H1 (cell line): ENCODE measurements around the gene CENPP. TPM values are rescaled to one million over a fixed set of nuclear protein-coding genes. Genes with fewer than 3 reads are reported as not detected.

Source experiments
- CREB1 ChIP-seq: IDR thresholded peaks from 2 replicates; pipeline ENCODE4 v1.6.1; 2012; ENCODE audit warnings: inconsistent platforms
- CTBP2 ChIP-seq: IDR thresholded peaks from 2 replicates; pipeline ENCODE4 v1.7.0; 2011; ENCODE audit warnings: borderline replicate concordance, mild to moderate bottlenecking, moderate library complexity, mixed read lengths, low read length; ENCODE audit not compliant: insufficient read depth, insufficient read length
- HDAC2 ChIP-seq, 2 experiments: fragments of 300-600 bp in 1 of 2; sonication (generic) in 1 of 2; IDR thresholded peaks; 2 replicates each; pipeline ENCODE4 v1.6.1; 2011 to 2012; ENCODE audit warnings: low read depth in 2 of 2, low read length in 2 of 2, mild to moderate bottlenecking in 2 of 2, moderate library complexity in 2 of 2, borderline replicate concordance in 1 of 2, inconsistent platforms in 1 of 2
- RXRA ChIP-seq: IDR thresholded peaks from 2 replicates; pipeline ENCODE4 v1.6.1; 2011; ENCODE audit warnings: low read depth, mild to moderate bottlenecking, low read length, moderate library complexity; ENCODE audit not compliant: insufficient read depth
- SAP30 ChIP-seq: fragments of 300-600 bp; sonication (generic); IDR thresholded peaks from 2 replicates; pipeline ENCODE4 v1.7.1; 2012; ENCODE audit warnings: low read length, moderate library complexity, mild to moderate bottlenecking, inconsistent platforms; ENCODE audit not compliant: insufficient read depth, insufficient replicate concordance
- TBP ChIP-seq: IDR thresholded peaks from 2 replicates; pipeline ENCODE4 v1.6.1; 2011; ENCODE audit warnings: low read depth, low read length, improper control_type of control experiment
- polyA plus RNA-seq, 7 experiments: library from polyadenylated mRNA; depleted of rRNA in 3 of 7; stranded (reverse) in 5 of 7; unstranded in 2 of 7; fragments of >200 nt in 5 of 7; fragments of 200-250 nt in 2 of 7; gene quantifications; 1 replicate in 5 of 7; 2 replicates in 1 of 7; 4 replicates in 1 of 7; pipeline versions ENCODE4 v1.2.1 to v1.2.3, GENCODE V29; 2011 to 2013; ENCODE audit warnings: missing spikeins in 2 of 7, mixed read lengths in 2 of 7
- total RNA-seq: library from RNA; stranded (reverse); fragmentation: NEBNext Ultra II Directional; extraction: Animal tissue kit (Norgen Biotek cat#: 25700); gene quantifications from 2 replicates; pipeline ENCODE4 v1.2.1, GENCODE V29; 2021
- TF ChIP-seq, protein P1 (sequence below): fragments of 300-600 bp; sonication (generic); IDR thresholded peaks from 2 replicates; pipeline ENCODE4 v1.7.1; 2012; ENCODE audit warnings: low read length, moderate library complexity, mild to moderate bottlenecking, inconsistent platforms; ENCODE audit not compliant: insufficient replicate concordance

Gene CENPP
- total and polyA plus RNA-seq, 2 of the 8 experiments (the other 6 are each of a cell fraction or from before 2014, with no cell fraction given) = 2.7 to 10.8 TPM

DNA sequence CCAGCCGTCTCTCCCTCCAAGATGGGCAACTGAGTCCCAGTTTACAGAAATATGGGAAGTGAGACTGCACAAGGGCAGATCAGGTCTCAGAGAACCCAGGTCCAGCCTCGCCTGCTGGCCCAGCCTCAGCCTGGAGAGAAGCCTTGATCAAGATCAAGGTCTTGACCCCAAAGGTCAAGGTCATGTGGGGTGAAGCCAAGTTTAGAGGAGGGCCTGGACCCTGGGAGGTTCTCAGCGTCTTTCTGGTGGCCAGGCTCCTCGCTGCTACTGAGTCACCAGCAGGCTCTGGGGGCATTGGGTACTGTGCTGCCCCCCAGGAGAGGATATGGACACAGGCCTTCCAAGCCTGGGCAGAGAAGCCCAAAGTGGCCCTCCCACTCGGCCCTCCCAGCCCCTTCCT, 335.4 kb downstream of the CENPP start (continued):
- TF ChIP-seq CTBP2 = no peak
- TF ChIP-seq TBP = no peak
- TF ChIP-seq CREB1 = no peak
- TF ChIP-seq, protein P1, sequence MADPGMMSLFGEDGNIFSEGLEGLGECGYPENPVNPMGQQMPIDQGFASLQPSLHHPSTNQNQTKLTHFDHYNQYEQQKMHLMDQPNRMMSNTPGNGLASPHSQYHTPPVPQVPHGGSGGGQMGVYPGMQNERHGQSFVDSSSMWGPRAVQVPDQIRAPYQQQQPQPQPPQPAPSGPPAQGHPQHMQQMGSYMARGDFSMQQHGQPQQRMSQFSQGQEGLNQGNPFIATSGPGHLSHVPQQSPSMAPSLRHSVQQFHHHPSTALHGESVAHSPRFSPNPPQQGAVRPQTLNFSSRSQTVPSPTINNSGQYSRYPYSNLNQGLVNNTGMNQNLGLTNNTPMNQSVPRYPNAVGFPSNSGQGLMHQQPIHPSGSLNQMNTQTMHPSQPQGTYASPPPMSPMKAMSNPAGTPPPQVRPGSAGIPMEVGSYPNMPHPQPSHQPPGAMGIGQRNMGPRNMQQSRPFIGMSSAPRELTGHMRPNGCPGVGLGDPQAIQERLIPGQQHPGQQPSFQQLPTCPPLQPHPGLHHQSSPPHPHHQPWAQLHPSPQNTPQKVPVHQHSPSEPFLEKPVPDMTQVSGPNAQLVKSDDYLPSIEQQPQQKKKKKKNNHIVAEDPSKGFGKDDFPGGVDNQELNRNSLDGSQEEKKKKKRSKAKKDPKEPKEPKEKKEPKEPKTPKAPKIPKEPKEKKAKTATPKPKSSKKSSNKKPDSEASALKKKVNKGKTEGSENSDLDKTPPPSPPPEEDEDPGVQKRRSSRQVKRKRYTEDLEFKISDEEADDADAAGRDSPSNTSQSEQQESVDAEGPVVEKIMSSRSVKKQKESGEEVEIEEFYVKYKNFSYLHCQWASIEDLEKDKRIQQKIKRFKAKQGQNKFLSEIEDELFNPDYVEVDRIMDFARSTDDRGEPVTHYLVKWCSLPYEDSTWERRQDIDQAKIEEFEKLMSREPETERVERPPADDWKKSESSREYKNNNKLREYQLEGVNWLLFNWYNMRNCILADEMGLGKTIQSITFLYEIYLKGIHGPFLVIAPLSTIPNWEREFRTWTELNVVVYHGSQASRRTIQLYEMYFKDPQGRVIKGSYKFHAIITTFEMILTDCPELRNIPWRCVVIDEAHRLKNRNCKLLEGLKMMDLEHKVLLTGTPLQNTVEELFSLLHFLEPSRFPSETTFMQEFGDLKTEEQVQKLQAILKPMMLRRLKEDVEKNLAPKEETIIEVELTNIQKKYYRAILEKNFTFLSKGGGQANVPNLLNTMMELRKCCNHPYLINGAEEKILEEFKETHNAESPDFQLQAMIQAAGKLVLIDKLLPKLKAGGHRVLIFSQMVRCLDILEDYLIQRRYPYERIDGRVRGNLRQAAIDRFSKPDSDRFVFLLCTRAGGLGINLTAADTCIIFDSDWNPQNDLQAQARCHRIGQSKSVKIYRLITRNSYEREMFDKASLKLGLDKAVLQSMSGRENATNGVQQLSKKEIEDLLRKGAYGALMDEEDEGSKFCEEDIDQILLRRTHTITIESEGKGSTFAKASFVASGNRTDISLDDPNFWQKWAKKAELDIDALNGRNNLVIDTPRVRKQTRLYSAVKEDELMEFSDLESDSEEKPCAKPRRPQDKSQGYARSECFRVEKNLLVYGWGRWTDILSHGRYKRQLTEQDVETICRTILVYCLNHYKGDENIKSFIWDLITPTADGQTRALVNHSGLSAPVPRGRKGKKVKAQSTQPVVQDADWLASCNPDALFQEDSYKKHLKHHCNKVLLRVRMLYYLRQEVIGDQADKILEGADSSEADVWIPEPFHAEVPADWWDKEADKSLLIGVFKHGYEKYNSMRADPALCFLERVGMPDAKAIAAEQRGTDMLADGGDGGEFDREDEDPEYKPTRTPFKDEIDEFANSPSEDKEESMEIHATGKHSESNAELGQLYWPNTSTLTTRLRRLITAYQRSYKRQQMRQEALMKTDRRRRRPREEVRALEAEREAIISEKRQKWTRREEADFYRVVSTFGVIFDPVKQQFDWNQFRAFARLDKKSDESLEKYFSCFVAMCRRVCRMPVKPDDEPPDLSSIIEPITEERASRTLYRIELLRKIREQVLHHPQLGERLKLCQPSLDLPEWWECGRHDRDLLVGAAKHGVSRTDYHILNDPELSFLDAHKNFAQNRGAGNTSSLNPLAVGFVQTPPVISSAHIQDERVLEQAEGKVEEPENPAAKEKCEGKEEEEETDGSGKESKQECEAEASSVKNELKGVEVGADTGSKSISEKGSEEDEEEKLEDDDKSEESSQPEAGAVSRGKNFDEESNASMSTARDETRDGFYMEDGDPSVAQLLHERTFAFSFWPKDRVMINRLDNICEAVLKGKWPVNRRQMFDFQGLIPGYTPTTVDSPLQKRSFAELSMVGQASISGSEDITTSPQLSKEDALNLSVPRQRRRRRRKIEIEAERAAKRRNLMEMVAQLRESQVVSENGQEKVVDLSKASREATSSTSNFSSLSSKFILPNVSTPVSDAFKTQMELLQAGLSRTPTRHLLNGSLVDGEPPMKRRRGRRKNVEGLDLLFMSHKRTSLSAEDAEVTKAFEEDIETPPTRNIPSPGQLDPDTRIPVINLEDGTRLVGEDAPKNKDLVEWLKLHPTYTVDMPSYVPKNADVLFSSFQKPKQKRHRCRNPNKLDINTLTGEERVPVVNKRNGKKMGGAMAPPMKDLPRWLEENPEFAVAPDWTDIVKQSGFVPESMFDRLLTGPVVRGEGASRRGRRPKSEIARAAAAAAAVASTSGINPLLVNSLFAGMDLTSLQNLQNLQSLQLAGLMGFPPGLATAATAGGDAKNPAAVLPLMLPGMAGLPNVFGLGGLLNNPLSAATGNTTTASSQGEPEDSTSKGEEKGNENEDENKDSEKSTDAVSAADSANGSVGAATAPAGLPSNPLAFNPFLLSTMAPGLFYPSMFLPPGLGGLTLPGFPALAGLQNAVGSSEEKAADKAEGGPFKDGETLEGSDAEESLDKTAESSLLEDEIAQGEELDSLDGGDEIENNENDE = no peak
- TF ChIP-seq HDAC2 (IDR thresholded peaks at IDR 0.05; ENCODE audit: borderline replicate concordance in 1 of 2, low read depth in 2 of 2, low read length in 2 of 2) = no peak
- TF ChIP-seq SAP30 = no peak
- no peak for TF ChIP-seq RXRA
- TF ChIP-seq, all 59 proteins: peak for 0
